K562 (cell line): Measurements from ENCODE around the gene GFI1B. TPM values are rescaled to one million over a fixed set of nuclear protein-coding genes. Genes with fewer than 3 reads are reported as not detected.
A peak's percentile ranks its signal among the peaks of the same experiment; 100 is the strongest.

Experiments used
- CREB1 ChIP-seq, 2 experiments: sonication (generic) in 1 of 2; formaldehyde crosslinking in 1 of 2; IDR thresholded peaks; 2 replicates each; pipeline versions ENCODE4 v1.6.1 to v1.8.0; 2012 to 2022; ENCODE audit warnings: inconsistent platforms in 1 of 2, mild to moderate bottlenecking in 1 of 2, missing genetic modification reagents in 1 of 2, moderate library complexity in 1 of 2
- CXXC5 ChIP-seq: fragments of 250-450 bp; sonication (Bioruptor Pico); IDR thresholded peaks from 2 replicates; pipeline ENCODE4 v1.8.0; 2022; ENCODE audit warnings: inconsistent platforms, mild to moderate bottlenecking, moderate library complexity
- HDAC2 ChIP-seq: fragments of 450-650 bp; IDR thresholded peaks from 2 replicates; pipeline ENCODE4 v1.6.1; 2016; ENCODE audit warnings: mild to moderate bottlenecking
- LARP7 ChIP-seq: fragments of 450-650 bp; IDR thresholded peaks from 2 replicates; pipeline ENCODE4 v1.6.1; 2016
- MTA3 ChIP-seq: fragments of 450-650 bp; formaldehyde crosslinking; IDR thresholded peaks from 2 replicates; pipeline ENCODE4 v1.6.1; 2017; ENCODE audit warnings: mild to moderate bottlenecking, borderline replicate concordance
- NFIC ChIP-seq: fragments of 450-650 bp; IDR thresholded peaks from 2 replicates; pipeline ENCODE4 v1.6.1; 2017; ENCODE audit warnings: mild to moderate bottlenecking, inconsistent platforms
- PCBP2 ChIP-seq: fragments of 200-400 bp; formaldehyde crosslinking; IDR thresholded peaks from 2 replicates; pipeline ENCODE4 v1.6.1; 2018; ENCODE audit warnings: low read length, low read depth, mild to moderate bottlenecking, moderate library complexity; ENCODE audit not compliant: poor library complexity, severe bottlenecking
- PHF21A ChIP-seq: fragments of 450-650 bp; IDR thresholded peaks from 2 replicates; pipeline ENCODE4 v1.6.1; 2017; ENCODE audit warnings: low read depth, borderline replicate concordance
- PTTG1 ChIP-seq: fragments of 450-650 bp; IDR thresholded peaks from 2 replicates; pipeline ENCODE4 v1.6.1; 2016; ENCODE audit warnings: low read depth, mild to moderate bottlenecking, missing genetic modification characterization, missing compliant biosample characterization
- ZNF668 ChIP-seq: fragments of 250-450 bp; sonication (Bioruptor Pico); IDR thresholded peaks from 2 replicates; pipeline ENCODE4 v1.8.0; 2022; ENCODE audit warnings: mild to moderate bottlenecking, inconsistent platforms
- polyA plus RNA-seq, 8 experiments: library from polyadenylated mRNA; depleted of rRNA in 4 of 8; stranded (reverse) in 5 of 8; unstranded in 3 of 8; fragments of >200 nt; fragmentation: Nextera tagmentation in 2 of 8; fragmentation: Illumina TruSeq in 1 of 8; extraction: Ambion mirVana in 2 of 8; extraction: Trizol in 1 of 8; gene quantifications; 2 replicates each; pipeline versions ENCODE4 v1.2.1 to v1.2.3, GENCODE V29; 2011 to 2014; ENCODE audit warnings: inconsistent platforms in 1 of 8, missing spikeins in 1 of 8
- total RNA-seq, 7 experiments: library from RNA; depleted of rRNA in 6 of 7; stranded (reverse); fragments of >200 nt in 6 of 7; fragmentation: Illumina TruSeq in 2 of 7; extraction: Trizol in 2 of 7; gene quantifications; 2 replicates each; pipeline versions ENCODE4 v1.2.1 to v1.2.3, GENCODE V29; 2011 to 2021; ENCODE audit warnings: low replicate concordance in 1 of 7
- TF ChIP-seq, protein P1 (sequence below): fragments of 250-450 bp; sonication (Bioruptor Pico); IDR thresholded peaks from 2 replicates; pipeline ENCODE4 v1.5.0; 2021; ENCODE audit warnings: mild to moderate bottlenecking, moderate library complexity
- TF ChIP-seq, protein P2 (sequence below), 2 experiments: fragments of 450-650 bp; IDR thresholded peaks; 2 replicates each; pipeline ENCODE4 v1.6.1; 2016
- TF ChIP-seq, protein P3 (sequence below): sonication (generic); formaldehyde crosslinking; IDR thresholded peaks from 2 replicates; pipeline ENCODE4 v1.8.0; 2023; ENCODE audit warnings: missing genetic modification reagents, mild to moderate bottlenecking, borderline replicate concordance
- TF ChIP-seq, protein P4 (sequence below): fragments of 200-800 bp; sonication (Bioruptor generic); IDR thresholded peaks from 2 replicates; pipeline ENCODE4 v1.6.1; 2017; ENCODE audit warnings: missing genetic modification characterization, missing compliant biosample characterization

The GFI1B gene
- total and polyA plus RNA-seq, 9 of the 15 experiments (the other 6 are each of a cell fraction or from before 2014, with no cell fraction given), result 8.0 to 75.7 (median 34.5) TPM

DNA sequence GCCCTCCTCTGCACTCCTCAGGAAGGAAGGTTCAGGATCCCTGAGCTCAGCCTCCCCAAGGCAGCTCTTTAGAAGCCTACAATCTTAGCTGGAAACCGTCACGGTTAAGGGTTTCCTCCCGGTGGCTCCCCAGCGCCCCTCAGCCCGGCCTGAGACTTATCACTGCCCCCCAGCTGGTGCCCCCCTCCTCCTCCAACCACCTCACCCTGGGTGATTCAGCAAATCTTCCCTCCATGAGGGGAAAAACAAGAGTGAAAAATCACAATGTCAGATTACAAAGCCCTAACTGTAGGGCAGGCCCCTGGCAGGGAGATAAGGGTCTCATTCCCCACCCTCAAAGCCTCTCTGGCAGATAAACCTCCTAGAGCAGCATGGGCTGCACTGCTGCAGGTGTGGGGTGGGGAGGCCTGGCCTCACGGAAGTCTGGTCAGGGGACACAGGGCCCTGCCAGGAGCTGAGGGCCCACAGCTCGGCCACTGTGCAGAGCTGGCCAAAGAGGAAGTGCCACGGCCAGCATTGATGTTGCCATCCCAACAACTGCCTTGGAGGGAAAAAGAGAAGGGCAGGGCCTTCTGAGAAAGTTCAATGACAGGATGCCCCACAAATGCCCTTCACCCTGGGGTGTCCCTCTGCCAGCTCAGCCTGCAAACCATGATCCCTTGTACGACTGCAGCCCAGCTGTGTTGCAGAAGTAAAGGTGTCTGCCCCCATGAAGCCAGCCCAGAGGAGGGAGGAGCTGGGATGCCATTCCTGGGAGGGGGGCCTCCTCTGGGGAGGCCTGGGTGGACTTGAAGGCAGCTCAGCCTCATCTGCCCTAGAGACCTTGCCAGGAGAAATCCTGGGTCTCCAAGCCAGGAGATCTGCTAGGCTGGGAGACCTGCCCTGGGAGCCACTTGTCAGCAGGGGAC is 25.9 kb downstream of the GFI1B start (continued):
- TF ChIP-seq, protein P1, sequence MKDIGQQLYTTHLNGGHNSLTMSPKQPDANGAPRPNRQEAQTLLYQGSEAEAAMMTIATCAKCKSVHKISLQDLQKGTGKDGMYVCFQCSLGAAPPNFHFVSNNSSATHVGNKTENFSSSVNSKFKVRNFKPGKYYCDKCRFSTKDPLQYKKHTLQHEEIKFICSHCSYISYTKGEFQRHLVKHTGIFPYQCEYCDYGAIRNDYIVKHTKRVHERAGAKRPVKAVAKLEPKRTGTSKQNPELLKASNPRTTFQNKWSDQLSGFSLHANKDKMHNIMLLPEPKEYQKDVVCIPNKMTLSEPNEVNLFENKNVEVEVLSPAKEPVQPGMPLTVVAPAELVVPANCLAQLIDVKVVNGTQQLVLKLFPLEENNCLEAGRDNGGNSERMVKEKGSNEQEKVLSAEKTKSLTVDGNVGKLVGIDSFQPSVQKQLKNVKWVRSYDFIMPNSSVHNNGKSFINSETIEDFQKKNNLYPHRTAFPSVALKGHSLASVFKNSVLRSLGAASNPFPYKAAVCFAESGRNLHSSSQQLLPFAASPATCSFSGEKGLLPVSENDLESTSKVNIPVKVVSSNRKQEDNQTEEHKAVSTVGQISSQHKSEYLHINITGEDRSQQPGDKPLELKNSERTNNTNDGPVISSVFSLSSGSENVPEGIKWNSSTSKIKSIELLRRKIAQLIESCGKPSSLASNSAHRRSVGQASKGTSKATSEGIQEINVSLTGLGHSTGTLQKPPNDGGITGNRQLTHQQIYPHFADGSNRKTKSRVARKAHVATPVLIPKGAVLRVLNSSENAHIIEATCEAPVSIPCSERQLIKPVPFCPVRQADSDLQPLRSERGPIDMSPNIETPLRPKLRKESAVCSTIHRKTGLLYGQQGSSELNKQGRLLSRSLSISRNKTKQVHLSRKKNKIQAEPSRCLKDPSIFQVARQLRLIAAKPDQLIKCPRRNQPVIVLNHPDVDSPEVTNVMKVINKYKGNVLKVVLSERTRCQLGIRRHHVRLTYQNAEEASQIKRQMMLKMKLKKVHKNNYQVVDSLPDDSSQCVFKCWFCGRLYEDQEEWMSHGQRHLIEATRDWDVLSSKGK (CRISPR knock-in tag), result no peak
- peak; percentile 97 for TF ChIP-seq MTA3
- peak; percentile 100 for TF ChIP-seq HDAC2
- TF ChIP-seq CREB1 (IDR thresholded peaks at IDR 0.05), result peak; percentile 68
- 0 out of 2 replicates have a peak, but pooled peaks have one; percentile 42 for TF ChIP-seq CREB1 (CRISPR knock-in tag; IDR thresholded peaks at IDR 0.05)
- TF ChIP-seq LARP7, result no peak
- 0 out of 2 replicates have a peak, but pooled peaks have one; percentile 31 for TF ChIP-seq PTTG1
- TF ChIP-seq, protein P2, sequence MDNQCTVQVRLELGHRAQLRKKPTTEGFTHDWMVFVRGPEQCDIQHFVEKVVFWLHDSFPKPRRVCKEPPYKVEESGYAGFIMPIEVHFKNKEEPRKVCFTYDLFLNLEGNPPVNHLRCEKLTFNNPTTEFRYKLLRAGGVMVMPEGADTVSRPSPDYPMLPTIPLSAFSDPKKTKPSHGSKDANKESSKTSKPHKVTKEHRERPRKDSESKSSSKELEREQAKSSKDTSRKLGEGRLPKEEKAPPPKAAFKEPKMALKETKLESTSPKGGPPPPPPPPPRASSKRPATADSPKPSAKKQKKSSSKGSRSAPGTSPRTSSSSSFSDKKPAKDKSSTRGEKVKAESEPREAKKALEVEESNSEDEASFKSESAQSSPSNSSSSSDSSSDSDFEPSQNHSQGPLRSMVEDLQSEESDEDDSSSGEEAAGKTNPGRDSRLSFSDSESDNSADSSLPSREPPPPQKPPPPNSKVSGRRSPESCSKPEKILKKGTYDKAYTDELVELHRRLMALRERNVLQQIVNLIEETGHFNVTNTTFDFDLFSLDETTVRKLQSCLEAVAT (IDR thresholded peaks at IDR 0.05), result no peak; a peak in 1 of 4 replicates
- TF ChIP-seq, protein P3, sequence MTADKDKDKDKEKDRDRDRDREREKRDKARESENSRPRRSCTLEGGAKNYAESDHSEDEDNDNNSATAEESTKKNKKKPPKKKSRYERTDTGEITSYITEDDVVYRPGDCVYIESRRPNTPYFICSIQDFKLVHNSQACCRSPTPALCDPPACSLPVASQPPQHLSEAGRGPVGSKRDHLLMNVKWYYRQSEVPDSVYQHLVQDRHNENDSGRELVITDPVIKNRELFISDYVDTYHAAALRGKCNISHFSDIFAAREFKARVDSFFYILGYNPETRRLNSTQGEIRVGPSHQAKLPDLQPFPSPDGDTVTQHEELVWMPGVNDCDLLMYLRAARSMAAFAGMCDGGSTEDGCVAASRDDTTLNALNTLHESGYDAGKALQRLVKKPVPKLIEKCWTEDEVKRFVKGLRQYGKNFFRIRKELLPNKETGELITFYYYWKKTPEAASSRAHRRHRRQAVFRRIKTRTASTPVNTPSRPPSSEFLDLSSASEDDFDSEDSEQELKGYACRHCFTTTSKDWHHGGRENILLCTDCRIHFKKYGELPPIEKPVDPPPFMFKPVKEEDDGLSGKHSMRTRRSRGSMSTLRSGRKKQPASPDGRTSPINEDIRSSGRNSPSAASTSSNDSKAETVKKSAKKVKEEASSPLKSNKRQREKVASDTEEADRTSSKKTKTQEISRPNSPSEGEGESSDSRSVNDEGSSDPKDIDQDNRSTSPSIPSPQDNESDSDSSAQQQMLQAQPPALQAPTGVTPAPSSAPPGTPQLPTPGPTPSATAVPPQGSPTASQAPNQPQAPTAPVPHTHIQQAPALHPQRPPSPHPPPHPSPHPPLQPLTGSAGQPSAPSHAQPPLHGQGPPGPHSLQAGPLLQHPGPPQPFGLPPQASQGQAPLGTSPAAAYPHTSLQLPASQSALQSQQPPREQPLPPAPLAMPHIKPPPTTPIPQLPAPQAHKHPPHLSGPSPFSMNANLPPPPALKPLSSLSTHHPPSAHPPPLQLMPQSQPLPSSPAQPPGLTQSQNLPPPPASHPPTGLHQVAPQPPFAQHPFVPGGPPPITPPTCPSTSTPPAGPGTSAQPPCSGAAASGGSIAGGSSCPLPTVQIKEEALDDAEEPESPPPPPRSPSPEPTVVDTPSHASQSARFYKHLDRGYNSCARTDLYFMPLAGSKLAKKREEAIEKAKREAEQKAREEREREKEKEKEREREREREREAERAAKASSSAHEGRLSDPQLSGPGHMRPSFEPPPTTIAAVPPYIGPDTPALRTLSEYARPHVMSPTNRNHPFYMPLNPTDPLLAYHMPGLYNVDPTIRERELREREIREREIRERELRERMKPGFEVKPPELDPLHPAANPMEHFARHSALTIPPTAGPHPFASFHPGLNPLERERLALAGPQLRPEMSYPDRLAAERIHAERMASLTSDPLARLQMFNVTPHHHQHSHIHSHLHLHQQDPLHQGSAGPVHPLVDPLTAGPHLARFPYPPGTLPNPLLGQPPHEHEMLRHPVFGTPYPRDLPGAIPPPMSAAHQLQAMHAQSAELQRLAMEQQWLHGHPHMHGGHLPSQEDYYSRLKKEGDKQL, result no peak
- TF ChIP-seq PCBP2, result no peak
- TF ChIP-seq NFIC, result peak; percentile 96
- TF ChIP-seq CXXC5 (CRISPR knock-in tag), result peak; percentile 79
- peak; percentile 71; the same call in 1 of the 2 replicates for TF ChIP-seq ZNF668
- TF ChIP-seq PHF21A, result peak; percentile 98
- TF ChIP-seq, protein P4, sequence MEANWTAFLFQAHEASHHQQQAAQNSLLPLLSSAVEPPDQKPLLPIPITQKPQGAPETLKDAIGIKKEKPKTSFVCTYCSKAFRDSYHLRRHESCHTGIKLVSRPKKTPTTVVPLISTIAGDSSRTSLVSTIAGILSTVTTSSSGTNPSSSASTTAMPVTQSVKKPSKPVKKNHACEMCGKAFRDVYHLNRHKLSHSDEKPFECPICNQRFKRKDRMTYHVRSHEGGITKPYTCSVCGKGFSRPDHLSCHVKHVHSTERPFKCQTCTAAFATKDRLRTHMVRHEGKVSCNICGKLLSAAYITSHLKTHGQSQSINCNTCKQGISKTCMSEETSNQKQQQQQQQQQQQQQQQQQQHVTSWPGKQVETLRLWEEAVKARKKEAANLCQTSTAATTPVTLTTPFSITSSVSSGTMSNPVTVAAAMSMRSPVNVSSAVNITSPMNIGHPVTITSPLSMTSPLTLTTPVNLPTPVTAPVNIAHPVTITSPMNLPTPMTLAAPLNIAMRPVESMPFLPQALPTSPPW (CRISPR knock-in tag), result peak; percentile 99
